NCI-H460 (cell line): ENCODE data around the gene TAGLN2. TPM values are rescaled to one million over a fixed set of nuclear protein-coding genes. Genes with fewer than 3 reads are reported as not detected.

Experiments used
- DNase-seq: peaks from one replicate; pipeline ENCODE4 v3.0.0-alpha.2; 2016; ENCODE audit warnings: low read depth; ENCODE audit errors: extremely low read depth
- total RNA-seq: library from RNA; depleted of rRNA; stranded (reverse); fragments of >200 nt; shearing (Covaris generic); gene quantifications from 2 replicates; pipeline ENCODE4 v1.2.3, GENCODE V29; 2014

The TAGLN2 gene
- total RNA-seq, 1 experiment from 2014 or later, result 137 TPM

DNA sequence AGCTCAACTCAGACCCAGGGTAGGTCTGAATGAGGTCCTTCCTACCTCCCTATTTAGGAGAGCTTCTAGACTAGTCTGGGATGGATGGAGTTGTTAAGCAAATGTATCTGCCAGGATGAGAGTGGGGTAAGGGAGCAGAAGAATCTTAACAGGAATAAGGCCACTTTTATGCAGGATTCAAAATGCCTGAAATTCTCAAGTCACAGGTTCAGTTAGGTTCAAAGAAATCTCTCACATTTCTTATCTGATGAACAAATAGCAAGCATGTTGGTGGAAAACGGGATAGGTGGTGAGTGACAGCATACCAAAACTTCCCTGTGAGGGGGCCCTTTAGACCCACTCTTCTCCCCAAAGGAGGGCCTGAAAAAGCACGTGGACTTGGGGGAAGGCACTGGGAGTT is 25.7 kb upstream of the TAGLN2 start:
- DNase-seq, result no peak

DNA sequence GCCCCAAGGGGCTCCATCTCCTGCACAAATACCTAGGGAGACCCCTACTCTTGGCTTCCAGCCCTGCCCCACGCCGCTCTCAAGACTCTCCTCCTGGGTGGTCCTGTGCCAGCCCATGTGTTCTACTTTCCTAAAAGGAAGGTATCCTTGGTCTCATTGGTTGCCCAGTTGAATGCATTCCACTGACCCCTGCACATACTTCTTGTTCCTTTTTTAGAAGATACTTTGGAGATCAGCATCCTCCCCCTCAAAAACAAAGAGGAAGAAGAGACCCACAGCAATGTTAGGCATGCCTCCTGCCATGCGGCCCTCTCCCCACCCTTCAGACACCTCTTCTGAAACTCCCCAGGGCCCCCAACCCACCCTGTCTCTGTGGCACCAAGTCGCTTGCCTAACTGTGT is 24.7 kb upstream of the TAGLN2 start:
- DNase-seq, result no peak

DNA sequence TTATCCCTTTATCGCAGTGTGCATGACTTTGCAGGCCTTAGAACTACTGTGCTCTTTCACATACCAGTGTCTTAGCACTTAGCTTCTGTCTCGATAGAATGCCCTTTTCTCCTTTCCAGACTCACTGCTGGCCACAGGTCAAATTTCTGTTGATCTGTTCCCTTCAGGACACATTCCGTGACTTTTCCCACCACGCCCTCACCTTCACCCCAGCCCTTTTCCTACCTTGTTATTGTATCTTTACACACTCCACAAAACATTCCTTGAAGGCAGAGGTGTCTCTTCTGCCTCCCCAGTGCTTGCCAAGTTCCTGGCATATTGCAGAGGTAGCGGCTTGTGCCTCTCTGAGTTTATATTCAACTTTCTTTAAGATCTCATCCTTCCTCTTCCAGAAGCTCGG is 23.8 kb upstream of the TAGLN2 start:
- DNase-seq, result no peak

DNA sequence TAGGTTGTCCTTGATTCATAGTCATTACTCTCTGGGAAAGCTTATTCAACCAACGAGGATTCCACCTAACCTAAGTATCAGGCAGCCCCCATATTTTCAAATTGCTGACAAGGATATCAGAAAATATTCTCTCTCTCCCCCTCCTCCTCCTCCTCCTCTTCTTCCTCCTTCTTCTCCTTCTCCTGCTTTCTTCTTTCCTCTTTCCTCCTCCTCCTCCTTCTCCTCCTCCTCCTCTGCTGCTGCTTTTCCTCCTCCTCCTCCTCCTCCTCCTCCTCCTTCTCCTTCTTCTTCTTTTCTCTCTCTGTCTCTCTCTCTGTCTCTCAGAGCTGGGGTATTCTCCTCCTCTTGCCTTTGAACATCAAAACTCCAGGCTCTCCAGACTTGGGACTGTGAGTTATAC is 22.6 kb upstream of the TAGLN2 start:
- no peak for DNase-seq

DNA sequence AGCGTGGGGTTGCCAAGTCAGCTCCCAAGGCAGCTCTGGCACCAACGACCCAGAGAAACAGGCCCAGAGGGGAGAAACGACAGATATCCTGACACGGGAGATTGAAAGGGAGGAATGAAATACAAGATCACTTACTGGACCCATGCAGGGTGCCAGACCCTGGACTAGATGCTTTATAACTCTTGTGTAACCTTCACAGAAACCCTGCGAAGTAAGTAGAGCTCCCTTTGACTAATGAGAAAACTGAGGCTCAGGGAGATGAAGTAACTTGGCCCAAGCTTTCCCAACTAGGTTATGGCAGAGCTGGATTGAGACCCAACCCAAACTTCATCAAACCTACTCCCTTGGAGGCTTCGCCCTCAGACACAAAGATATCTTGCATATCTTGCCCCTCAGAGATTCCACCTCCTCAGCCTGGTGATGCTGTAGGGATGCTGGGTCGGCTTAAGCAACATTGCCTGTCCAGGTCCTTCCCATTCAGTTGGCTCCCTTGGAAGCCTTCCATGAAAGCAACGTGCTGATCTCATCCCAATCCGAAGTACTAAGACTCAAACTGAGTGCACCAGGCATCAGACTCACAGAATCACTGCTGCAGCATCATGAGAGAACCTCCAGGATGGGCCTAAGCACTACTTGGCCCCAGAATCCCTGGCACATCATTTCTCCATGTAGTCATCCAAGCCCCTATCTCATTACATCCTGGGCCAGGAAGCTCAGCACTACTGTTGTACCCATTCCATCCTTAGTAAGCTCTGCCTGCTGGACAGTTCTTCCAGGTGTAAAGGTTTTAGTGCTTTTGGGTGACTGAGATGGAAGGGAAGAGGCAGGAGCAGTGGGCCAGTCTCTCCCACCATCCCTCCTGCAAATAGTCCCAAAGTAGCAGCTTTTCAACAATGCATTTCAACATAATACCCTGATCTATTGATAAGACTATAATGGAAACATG is 21.2 kb upstream of the TAGLN2 start:
- no peak for DNase-seq

DNA sequence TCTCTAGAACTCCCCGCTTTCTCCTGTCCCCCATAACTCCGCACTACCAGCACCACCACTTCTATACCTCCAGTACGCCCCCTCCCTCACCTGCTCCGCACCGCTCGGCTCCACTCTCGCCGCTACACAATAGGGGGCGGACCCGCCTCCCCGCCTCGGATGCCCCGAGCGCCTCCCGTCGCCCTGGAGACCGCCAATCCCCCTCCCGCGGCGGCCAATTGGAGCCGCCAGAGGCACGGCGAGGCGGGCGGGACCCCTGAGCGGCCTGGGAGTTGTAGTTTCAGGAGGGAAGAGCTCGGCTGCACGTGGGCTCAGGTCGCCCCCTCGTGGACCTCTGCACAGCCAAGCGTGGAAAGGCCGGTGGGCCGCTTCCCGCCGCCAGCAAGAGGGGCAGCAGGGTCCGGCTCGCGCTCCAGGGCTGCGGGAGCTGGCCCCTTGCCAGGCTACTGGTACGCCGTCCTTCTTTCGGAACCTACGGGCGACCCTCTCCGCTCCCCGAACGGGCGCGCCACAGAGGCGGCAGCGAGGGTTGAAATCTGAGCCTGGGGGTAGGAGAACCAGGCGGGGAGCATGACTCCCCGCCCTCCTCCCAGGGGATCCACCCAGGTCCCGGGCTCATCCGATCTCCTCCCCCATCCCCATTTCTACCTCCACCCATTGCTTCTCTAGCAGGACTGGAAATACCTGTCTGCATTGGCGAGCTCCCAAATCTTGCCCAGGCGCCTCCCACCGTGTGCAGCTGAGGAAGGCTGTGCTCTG is 20.4 kb upstream of the TAGLN2 start, which contains the start of gene IGSF9:
TSS of gene IGSF9 (minus strand) at position 131 of the 759 bp plus-strand sequence. CDS start 2,159 bp downstream, outside the sequence.
- DNase-seq, result no peak

DNA sequence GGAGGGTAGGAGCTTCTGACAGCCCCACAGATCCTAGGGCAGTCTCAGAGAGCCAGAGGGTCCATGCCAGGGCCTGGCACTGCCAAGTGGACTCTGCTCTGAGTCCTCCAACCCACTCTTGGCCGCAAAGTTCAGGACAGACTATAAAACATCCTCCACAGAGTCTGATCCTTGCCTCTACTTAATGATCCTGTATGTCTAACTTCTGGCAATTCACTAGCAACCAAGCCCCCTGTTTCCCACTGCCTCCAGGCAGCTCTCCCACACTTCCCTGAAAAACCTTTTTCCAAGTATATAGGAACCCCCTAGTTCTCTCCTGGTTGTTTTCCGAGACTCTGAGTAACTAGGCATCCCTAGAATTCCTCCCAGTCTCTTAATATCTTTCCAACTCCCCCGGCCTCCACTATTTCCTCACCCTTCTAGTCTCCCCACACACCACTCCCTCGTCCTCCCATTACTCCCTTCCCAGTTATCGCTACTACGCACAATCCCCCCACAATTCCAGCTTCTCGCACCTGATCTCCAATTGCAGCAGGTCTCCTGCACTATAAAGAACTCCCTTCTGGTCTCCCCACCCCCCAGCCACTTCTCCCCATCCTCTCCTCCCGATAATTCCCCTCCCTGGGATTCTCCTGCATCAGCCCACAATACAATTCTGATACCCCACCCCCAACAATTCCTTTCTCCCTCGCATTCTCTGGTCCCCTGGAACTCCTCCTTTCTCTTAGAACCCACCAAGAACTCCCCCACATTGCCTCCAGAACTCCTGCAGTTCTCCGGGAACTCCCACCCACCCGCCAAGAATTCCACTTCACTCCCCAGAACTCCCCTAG is 19.5 kb upstream of the TAGLN2 start:
- no peak for DNase-seq

DNA sequence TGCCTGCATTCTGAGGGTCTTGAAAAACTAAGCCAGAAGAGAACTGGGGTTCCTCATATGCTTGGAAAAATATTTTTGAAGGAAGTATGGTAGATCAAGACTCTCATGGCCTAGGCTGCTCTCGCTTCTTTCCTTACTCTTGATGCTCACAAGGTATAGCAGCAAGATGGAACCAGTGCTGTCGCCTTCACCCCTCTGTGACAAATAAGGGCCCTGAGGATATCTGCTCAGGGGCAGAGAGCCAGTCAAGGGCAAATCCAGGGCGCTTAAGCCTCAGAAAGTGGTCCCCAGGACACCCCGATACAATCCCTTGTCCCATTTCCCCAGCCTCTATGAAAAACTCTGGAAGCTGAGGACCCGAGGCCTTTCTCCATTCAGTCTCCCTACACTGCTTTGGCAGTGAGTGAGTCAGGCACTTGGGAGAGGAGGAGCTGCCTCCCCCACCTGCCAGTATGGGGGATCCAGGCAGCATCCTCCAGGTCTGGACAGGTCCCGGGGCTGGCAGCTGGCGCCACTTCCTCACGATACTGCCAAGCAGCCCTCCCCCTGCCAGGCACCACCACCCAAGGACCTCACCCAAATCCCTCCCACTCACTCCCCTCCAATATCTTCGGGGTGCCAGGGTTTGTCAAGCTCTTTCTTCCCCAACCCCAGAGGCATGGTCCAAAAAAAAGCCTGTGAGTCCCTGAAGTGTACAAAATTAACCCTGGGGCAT is 18.8 kb upstream of the TAGLN2 start:
- no peak for DNase-seq

DNA sequence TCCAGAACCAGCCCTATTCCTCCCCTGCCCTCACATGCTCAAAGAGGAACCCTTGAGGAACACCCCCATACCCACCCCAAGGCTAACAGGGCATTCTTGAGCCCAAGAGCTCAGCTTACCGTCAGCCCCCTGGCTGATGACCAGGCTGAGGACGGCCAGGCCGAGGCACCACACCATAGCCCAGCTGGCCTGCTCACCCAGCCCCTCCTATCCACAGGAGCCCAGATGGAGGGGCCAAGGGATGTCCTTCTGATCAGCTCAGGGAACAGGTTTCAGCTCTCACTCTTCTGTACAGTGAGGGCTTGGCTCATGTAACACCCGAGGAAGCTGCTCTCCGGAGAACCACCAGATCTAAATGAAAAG is 18.0 kb upstream of the TAGLN2 start:
- no peak for DNase-seq

DNA sequence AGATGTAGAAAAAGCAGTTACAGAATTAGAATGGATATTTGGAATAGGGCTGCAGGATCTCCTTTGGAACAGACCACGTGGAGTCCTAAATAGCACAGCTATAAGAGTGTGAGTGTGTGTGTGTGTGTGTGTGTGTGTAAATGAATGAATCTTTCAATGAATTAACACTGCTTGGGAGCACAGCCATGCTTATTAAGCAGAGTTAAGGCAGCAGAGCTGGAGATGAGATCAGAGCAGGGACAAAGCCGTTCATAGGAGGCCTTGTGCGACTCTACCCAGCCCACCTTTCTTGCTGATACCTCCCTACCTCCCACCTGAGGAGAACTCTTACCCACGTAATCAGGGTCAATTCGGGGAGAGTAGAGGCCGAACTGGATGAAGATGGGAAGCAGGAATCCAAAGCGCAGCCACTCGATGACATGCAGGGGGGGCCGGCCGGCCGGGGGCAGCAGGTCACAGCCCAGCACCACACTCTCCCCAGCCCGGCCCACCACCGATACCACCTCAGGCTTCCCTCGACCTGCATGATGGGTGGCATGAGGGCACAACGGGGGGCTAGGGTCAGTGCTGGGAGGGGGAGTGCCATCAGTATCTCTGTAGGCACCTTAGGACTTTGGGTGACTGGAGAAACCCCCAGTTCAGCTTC is 17.4 kb upstream of the TAGLN2 start:
- DNase-seq, result no peak

DNA sequence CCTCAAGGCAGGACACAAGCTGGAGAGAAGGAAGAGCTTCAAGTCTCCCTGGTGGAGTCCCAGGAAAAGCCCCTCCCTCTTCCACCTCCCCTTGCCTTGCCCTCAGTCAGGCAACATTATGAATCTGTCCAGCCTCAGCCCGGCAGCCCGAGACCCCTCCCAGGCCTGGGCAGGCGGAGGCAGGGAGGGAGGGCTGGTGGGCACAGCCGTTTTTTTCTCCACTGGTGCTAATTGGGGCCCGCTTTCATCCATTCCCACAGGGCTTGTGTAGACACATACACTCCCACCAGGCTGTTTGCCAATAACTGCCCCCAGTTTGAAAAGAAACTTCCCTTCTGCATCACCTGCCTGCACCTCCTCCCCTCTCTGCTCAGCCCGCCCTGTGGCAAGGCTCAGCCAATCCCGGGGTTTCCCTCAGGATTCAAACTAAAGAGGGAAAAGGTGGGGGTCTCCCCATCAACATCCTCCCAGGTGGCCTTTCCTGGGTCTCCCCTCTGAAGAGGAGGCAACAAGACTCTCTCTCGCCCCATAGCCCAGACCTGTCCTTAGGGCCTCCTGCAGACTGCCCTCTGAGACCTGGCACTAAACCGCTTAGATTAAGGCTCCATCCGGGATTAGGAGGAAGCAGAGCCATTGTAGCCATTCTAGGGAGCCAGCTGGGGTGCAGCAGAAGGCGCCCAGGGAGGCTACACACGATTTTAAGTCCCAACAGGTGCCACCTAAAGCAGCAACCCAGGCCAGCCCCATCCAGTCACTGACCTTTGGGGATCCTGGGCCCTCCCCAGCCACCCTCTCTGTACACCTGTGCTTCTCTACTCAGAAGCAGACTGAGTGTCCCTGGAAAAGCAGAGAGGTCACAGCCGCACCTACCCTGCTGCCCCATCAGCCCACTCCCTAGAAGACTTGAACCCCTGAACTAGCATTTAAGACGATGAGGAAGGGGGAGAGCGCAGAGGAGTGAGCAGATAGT is 16.6 kb upstream of the TAGLN2 start:
- no peak for DNase-seq

DNA sequence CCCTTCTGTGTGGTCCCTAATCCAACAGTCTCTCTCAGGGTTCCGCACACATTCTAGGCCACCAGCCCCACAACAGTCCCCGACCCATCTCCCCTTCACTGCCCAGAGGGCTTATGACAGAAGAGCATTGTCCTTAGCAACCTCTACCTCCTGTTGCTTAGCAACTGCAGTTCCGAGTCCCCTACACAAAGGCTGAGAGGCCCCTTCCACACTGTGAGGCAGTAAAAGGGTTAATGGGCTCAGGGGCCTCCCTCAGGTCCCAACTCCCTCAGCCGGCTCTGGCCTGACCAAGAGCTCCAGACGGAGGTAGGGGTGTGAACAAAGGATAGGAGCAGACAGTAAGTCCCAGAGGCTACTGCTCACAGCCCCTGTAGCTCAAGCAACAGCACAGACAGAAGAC is 15.8 kb upstream of the TAGLN2 start:
- no peak for DNase-seq

DNA sequence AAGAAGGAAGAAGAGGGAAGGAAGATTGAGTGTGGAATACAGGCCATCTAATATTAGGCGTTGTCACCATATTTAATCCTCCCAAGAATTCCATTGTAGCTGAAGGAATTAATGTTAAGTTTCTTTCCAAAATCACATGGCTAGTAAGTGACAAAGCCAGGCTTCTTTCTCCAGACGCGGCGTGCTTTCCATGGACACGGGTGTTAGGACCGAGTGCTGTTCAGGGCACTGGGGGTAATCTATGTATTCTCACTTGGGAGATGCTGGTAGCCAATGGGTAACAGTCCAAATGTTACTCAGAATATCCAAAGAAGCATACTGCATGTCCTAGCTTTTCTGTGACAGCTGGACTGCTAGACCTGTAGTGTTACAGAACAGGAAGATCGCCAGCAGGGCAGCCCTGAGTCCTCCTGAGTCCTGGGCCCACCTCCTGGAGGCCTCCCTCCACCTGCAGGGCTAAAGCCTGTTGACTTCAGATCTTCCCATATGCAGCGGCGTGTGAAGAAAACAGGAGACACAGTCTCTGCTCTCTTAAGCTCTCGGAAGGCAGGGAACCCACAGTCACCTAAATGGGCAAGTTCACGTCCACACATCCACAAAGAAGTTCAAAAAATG is 14.8 kb upstream of the TAGLN2 start:
- DNase-seq, result no peak

DNA sequence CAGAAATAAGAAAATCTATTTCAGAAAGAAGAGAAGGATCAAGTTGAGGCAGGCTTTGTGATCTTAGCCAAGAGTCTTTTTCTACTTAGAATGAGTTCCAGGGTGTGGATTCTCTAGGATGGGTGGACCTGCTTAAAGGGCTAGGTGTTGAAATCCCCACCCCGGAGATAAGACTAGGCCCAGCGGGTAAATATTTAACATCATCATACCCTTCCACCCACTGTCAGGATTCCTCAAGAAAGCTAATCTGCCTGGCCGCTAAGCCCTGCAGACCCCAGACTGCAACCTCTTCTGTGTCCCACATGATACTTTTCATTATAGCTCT is 14.3 kb upstream of the TAGLN2 start:
- DNase-seq, result no peak

DNA sequence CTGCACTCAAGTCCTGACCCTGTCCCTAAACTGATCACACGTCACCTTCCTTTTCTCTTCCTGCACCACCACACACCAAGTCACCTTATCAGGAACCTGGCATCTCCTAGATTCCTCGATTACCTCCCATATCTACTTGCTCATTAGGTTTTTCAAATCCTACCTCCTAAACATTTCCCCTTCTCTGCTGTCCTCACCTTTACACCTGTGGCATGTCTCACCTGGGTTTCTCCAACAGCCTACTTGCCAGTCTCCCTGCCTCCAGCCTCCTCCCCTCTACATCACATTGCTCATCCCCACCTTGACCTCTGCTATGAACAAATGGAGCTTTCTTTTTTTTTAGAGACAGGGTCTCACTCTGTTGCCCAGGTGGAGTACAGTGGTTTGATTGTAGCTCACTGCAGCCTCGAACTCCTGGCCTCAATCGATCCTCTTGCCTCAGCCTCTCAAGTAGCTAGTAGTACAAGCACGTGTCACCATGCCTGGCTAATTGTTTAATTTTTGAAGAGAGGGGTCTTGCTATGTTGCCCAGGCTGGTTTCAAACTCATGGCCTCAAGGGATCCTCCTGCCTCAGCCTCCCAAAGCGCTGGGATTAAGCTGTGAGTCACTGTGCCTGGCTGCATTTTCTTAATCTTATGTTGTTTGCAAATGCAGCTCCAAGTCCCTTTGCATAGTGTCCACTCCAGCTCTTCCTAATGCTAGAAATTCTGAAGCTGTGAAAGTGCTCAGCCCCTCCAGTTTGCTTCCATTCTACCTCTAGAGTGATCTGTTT is 13.8 kb upstream of the TAGLN2 start:
- DNase-seq, result no peak

DNA sequence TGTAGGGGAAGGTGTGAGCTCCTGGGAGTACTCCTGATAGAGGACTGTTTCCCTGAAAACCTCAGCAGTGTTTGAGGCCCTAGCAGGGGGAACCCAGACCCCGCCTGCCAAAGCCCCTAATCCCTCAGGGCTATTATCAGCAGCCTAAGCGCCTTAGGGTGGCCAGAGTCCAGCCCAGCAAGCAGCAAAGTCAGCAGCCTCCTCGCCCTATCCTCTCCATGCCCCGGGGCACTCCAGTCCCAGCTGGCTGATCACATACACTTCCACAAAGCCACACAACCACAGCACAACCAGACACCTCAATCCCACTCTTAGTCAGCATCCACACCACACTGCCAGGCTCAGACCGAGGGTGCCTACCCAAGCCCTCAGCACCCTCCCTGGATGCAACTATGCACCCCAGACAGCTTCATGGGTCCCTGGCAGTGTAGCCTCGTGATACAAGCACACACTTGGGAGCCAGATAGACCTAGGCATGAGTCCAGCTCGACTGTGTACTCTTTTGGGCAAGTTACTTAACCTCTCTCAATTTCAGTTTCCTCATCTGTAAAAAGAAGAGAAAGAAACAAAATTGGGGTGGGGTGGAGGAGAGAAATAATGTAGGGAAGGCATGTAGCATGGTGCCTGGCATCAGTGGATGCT is 13.0 kb upstream of the TAGLN2 start:
- DNase-seq, result no peak
